Testis (tissue), 2 donors: ENCODE measurements around the gene CTTNBP2.

Source experiments
- POLR2A ChIP-seq: fragments of 450-650 bp; IDR thresholded peaks from one replicate; pipeline ENCODE4 v1.6.1; 2017; ENCODE audit warnings: antibody characterized with exemption, mild to moderate bottlenecking, moderate library complexity
- TF ChIP-seq, protein P1 (sequence below), 3 experiments: fragments of 450-650 bp in 2 of 3; fragments of 200-600 bp in 1 of 3; sonication (generic) in 1 of 3; IDR thresholded peaks; one replicate each; pipeline ENCODE4 v1.5.1; 2016 to 2019; ENCODE audit warnings: antibody characterized with exemption in 3 of 3, mild to moderate bottlenecking in 2 of 3, moderate library complexity in 1 of 3

DNA sequence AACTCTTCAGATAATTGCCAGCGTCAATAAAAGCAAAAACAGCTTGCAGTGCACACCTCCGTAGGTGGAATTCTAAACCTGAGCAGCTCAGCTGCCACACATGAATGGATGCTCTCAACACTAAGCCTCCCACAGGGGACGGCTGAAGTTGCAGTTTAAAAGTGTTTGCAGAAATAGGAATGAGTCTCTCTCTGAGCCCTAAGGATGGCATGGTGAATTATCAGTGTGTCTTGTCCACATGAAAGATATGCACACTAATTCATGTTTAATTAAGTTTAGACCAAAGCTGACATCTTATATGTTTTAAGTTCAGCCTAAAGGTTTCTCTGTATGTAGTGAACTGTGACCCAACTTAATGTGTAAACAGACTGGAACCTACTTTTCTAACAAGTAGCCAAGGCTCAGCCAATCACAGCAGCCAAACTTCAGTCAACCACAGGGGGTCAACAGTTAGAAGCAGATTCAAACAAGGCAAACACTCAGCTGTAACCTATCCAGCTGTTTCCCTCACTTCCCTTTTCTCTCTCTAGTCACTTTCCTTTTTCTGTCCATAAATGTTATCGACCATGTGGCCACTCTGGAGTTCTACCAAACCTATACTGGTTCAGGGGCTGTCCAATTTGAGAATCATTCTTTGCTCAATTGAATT is 38.1 kb downstream of the CTTNBP2 start:
- TF ChIP-seq POLR2A: no peak
- TF ChIP-seq, protein P1, sequence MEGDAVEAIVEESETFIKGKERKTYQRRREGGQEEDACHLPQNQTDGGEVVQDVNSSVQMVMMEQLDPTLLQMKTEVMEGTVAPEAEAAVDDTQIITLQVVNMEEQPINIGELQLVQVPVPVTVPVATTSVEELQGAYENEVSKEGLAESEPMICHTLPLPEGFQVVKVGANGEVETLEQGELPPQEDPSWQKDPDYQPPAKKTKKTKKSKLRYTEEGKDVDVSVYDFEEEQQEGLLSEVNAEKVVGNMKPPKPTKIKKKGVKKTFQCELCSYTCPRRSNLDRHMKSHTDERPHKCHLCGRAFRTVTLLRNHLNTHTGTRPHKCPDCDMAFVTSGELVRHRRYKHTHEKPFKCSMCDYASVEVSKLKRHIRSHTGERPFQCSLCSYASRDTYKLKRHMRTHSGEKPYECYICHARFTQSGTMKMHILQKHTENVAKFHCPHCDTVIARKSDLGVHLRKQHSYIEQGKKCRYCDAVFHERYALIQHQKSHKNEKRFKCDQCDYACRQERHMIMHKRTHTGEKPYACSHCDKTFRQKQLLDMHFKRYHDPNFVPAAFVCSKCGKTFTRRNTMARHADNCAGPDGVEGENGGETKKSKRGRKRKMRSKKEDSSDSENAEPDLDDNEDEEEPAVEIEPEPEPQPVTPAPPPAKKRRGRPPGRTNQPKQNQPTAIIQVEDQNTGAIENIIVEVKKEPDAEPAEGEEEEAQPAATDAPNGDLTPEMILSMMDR (IDR thresholded peaks at IDR 0.05): no peak
